Tibial nerve (tissue), 4 donors: ENCODE measurements around the gene FGF14. TPM values are rescaled to one million over a fixed set of nuclear protein-coding genes. Genes with fewer than 3 reads are reported as not detected.
"Not testable (repeated sequence)": the region's sequence is repeated elsewhere in the genome, so short reads cannot be mapped to it uniquely, and the experiment has no call there.

Source experiments
- DNase-seq, 2 donors: peaks; one replicate each; pipeline ENCODE4 v3.0.0-alpha.2; 2019; ENCODE audit warnings: low spot score in 2 of 2
- H3K27ac ChIP-seq, 4 donors: fragments of 200-600 bp; sonication (generic) in 3 of 4; one replicate each; pipeline ENCODE4 v1.5.1; 2017 to 2019; ENCODE audit warnings: mild to moderate bottlenecking in 1 of 4
- H3K27me3 ChIP-seq, 2 donors: fragments of 200-600 bp; sonication (generic) in 1 of 2; one replicate each; pipeline versions ENCODE4 v1.5.1 to v1.6.0; 2017 to 2019
- H3K36me3 ChIP-seq, 3 donors: fragments of 200-600 bp; sonication (generic); one replicate each; pipeline ENCODE4 v1.5.1; 2018 to 2019
- H3K4me1 ChIP-seq, 4 donors: fragments of 200-600 bp; sonication (generic) in 3 of 4; one replicate each; pipeline ENCODE4 v1.5.1; 2017 to 2019
- H3K4me3 ChIP-seq, 4 donors: fragments of 200-600 bp; sonication (generic) in 3 of 4; one replicate each; pipeline ENCODE4 v1.5.1; 2017 to 2019; ENCODE audit warnings: mild to moderate bottlenecking in 1 of 4, moderate library complexity in 1 of 4
- H3K9me3 ChIP-seq, 4 donors: fragments of 200-600 bp; sonication (generic) in 3 of 4; one replicate each; pipeline ENCODE4 v1.5.1; 2017 to 2019
- CTCF ChIP-seq, 5 experiments: fragments of 200-600 bp in 3 of 5; fragments of 450-650 bp in 2 of 5; sonication (generic) in 3 of 5; IDR thresholded peaks; one replicate each; pipeline ENCODE4 v1.5.1; 2016 to 2019; ENCODE audit warnings: antibody characterized with exemption in 5 of 5, mild to moderate bottlenecking in 3 of 5, moderate library complexity in 2 of 5
- EP300 ChIP-seq, 2 donors: sonication (generic); formaldehyde crosslinking; IDR thresholded peaks; one replicate each; pipeline ENCODE4 v1.6.1; 2017; ENCODE audit warnings: antibody characterized with exemption in 2 of 2, mild to moderate bottlenecking in 1 of 2
- POLR2A ChIP-seq, 2 donors: fragments of 450-650 bp; IDR thresholded peaks; one replicate each; pipeline ENCODE4 v1.6.1; 2017; ENCODE audit warnings: antibody characterized with exemption in 2 of 2, mild to moderate bottlenecking in 2 of 2, moderate library complexity in 2 of 2
- WGBS, 2 donors: methylation state at CpG; one replicate each; pipeline ENCODE4 v1.1.5; 2018; 5-methylcytosine and 5-hydroxymethylcytosine counted together
- total RNA-seq, 4 donors: library from RNA; depleted of rRNA; stranded (reverse); fragments of >200 nt; gene quantifications; one replicate each; pipeline ENCODE4 v1.1.0, GENCODE V29; 2016

The FGF14 gene
- total RNA-seq, 4 donors from 2014 or later = 0.20 to 2.1 (median 0.21) TPM; not detected in 1

- WGBS, 2 donors = 78 to 83% methylated on average over 6 of the region's 6 CpGs
- Histone ChIP-seq H3K4me1 (no peaks in the 10 kb centered on the region), H3K27ac (no peak overlapping the region), H3K4me3 (no peak overlapping the region), H3K27me3 (no peaks in the 10 kb centered on the region), H3K9me3 (peaks cover 0 to 3% (median 0%) of the 10 kb centered on the region in 4 donors), H3K36me3 (no peaks in the 10 kb centered on the region)
- TF ChIP-seq POLR2A (IDR thresholded peaks at IDR 0.05) (no peak), EP300 (IDR thresholded peaks at IDR 0.05) (no peak), CTCF (IDR thresholded peaks at IDR 0.05) (no peak)
- no peak for DNase-seq
Observed at GRCh38 chr13:102071711-102072110, 330.1 kb downstream of the FGF14 start.

GRCh38 chr13:102068323-102068722 is 333.5 kb downstream of the FGF14 start:
- not testable (repeated sequence) for DNase-seq, H3K36me3 ChIP-seq, H3K9me3 ChIP-seq, H3K27ac ChIP-seq, H3K4me1 ChIP-seq, H3K27me3 ChIP-seq, H3K4me3 ChIP-seq
- 87 to 95% methylated on average over 11 to 13 of the region's 28 CpGs for WGBS, 2 donors

GRCh38 chr13:102055090-102055779 is 346.6 kb downstream of the FGF14 start:
- Histone ChIP-seq H3K27ac (no peak overlapping the region), H3K4me1 (no peaks in the 10 kb centered on the region), H3K9me3 (peaks cover 0 to 41% (median 5%) of the 10 kb centered on the region in 4 donors), H3K4me3 (no peak overlapping the region), H3K36me3 (no peaks in the 10 kb centered on the region), H3K27me3 (no peaks in the 10 kb centered on the region)
- TF ChIP-seq CTCF (IDR thresholded peaks at IDR 0.05) = no peak
- no peak for TF ChIP-seq POLR2A (IDR thresholded peaks at IDR 0.05)
- no peak for TF ChIP-seq EP300 (IDR thresholded peaks at IDR 0.05)
- no peak for DNase-seq
- WGBS, 2 donors = 41 to 50% methylated on average over 2 of the region's 2 CpGs

- H3K4me1 ChIP-seq = no peaks in the 10 kb centered on the region
- no peaks in the 10 kb centered on the region for H3K27me3 ChIP-seq
- no peak overlapping the region for H3K27ac ChIP-seq
- TF ChIP-seq POLR2A (IDR thresholded peaks at IDR 0.05) (no peak), EP300 (IDR thresholded peaks at IDR 0.05) (no peak), CTCF (IDR thresholded peaks at IDR 0.05) (no peak)
- WGBS, 2 donors = 78 to 88% methylated on average over 1 of the region's 1 CpG
- H3K9me3 ChIP-seq = peaks cover 0 to 38% (median 5%) of the 10 kb centered on the region in 4 donors
- no peak overlapping the region for H3K4me3 ChIP-seq
- DNase-seq = no peak
- H3K36me3 ChIP-seq = no peaks in the 10 kb centered on the region
Observed at GRCh38 chr13:102049853-102050252, 352.0 kb downstream of the FGF14 start.

GRCh38 chr13:102045731-102046130 is 356.1 kb downstream of the FGF14 start:
- WGBS, 2 donors = 9 to 24% methylated on average over 1 of the region's 1 CpG
- TF ChIP-seq CTCF (IDR thresholded peaks at IDR 0.05) (no peak), POLR2A (IDR thresholded peaks at IDR 0.05) (no peak), EP300 (IDR thresholded peaks at IDR 0.05) (no peak)
- DNase-seq = no peak
- no peaks in the 10 kb centered on the region for H3K36me3 ChIP-seq
- H3K27me3 ChIP-seq = no peaks in the 10 kb centered on the region
- H3K27ac ChIP-seq = no peak overlapping the region
- no peaks in the 10 kb centered on the region for H3K4me1 ChIP-seq
- H3K9me3 ChIP-seq = peaks cover 0 to 3% (median 0%) of the 10 kb centered on the region in 4 donors
- H3K4me3 ChIP-seq = no peak overlapping the region
